ENCODE results near the gene TTC9. TPM values are rescaled to one million over a fixed set of nuclear protein-coding genes. Genes with fewer than 3 reads are reported as not detected.

Gene TTC9
- polyA plus RNA-seq, 3 donors = 3.8 to 4.3 (median 3.9) TPM

DNA sequence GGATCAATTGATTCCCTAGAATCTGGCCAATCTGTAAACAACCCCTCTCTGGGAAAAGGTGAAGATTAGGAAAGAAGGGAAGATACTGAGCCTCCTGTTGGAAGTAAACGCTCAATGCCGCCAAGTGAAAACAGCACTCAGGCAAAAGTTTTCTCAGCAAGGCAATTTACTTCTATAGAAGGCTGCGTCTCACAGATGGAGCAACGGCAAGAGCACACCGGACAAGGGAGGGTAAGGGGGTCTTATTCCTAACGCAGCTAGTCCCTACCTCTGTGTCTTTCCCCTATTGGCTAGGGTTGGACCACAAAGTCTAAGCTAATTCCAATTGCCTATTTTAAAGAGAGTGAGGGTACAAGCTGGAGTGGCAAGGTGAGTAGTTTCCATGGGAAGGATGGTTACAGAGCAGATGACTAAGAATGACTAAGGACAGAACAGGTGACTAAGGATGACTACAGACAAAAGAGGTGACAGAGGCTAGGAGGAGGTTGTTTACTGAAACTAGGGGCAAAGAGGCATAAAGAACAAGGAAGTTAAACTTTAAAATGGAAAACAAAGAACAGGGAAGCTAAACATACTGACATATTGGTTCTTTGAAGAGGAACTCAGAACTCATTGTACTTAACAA is 5.6 kb upstream of the TTC9 start:
- DNase-seq (ENCODE audit: extremely low read depth in 1 of 11, low read depth in 9 of 11, low spot score in 4 of 11) = no peak

DNA sequence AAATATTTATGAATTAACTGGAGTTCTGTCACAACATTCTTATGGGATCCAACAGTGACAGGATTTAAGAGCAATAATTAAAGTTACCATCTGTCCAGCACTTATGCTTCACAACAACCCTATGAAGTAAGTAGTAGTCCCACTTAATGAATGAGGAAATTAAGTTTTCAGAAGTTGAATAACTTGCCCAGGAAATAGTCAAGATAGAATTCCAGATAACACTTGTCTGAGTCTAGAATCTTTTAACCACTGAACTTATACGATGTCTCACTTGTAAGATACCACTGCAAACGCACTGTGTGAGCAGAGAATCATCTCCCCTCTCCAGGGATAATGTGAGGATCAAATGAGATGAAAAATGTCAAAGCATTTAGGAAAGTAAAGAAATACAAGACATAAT is 3.3 kb upstream of the TTC9 start:
- no peak for DNase-seq (ENCODE audit: extremely low read depth in 1 of 11, low read depth in 9 of 11, low spot score in 4 of 11)

DNA sequence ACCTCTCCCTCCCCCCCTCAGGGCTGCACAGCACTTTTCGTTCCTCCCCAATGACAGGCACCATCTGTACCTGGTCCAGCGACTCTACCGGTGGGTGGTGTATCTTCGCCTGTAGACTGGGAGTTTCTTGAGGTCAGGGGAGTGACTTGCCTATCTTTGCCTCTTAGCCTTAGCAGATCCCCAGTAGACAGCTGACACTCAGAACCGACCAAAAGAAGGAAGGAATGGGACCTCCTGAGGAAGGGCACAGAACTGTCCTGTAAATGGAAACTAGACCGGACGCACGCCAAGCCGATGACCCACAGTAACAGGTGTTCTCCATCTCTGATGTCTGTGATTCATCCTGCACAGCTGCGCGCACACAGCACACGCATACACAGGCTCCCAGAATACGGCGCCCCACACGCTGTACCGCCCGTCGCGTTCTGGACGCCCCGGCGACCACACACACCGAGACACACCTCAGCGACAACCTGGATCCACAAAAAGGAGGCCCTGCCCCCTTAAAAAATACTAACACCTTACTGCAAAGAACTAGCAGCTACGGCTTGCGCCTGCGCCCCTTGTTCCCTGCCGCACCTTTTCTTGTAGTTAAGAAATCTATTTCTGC is 673 bp upstream of the TTC9 start:
- peak in 2 of 11 donors; percentile 8 to 26 for DNase-seq (ENCODE audit: extremely low read depth in 1 of 11, low read depth in 9 of 11, low spot score in 4 of 11)

DNA sequence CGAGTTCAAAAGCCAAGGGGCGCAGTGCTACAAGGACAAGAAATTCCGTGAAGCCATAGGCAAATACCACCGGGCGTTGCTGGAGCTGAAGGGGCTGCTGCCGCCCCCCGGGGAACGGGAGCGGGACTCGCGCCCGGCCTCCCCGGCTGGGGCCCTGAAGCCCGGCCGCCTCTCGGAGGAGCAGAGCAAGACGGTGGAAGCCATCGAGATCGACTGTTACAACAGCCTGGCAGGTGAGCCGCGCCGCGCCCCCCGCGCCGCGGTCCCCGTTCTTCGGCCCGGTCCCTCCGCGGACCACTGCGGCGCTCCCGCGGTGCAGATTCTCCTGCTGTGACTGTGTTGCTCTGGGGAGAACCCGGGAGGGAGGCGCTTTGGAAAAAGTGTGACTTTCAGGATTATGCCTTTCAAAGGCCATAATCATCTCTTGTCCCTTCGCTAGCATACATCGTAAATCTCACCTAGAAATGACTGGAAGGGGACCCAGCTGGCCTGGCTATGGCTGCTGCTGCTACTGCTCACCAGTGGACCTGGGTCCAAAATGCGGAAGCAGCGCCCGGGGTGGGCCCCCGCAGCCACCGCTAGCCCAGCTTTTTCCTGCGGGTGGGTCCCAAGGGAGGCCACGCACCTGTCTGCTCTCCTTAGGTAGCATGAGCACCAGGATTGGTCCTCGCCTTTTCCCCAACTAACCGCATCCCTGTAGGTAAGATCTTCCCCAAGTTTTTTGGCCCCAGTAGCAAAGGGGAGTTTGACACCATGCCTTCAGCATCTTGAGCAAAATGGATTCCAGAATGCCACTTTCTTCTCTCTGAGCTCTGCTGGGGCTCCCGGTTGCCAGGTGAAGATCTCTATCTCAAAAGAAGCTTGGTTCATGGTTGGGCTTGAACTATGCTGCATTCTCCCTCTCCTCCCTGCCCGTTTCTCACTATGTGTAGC is 853 bp downstream of the TTC9 start:
- peak in 1 of 11 donors; percentile 5 for DNase-seq (ENCODE audit: extremely low read depth in 1 of 11, low read depth in 9 of 11, low spot score in 4 of 11)

DNA sequence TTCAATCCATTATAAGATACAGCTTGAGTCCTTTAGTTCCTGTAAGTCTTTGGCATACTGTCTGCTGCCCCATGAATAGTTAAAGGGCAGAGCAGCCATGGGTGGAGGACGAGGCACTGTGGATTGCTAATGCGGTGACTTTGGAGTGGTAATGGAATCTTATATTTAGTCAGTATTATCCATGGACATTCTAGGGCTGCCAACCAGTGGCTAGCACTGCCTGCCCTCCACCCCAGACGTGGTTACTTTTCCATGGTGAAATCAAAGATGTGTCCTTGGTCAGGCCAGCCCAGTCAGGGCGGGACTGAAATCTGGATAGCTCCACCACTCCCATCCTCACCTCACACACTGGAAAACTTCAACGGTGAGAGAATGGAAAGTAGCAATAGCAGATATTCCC is 2.3 kb downstream of the TTC9 start:
- no peak for DNase-seq (ENCODE audit: extremely low read depth in 1 of 11, low read depth in 9 of 11, low spot score in 4 of 11)

DNA sequence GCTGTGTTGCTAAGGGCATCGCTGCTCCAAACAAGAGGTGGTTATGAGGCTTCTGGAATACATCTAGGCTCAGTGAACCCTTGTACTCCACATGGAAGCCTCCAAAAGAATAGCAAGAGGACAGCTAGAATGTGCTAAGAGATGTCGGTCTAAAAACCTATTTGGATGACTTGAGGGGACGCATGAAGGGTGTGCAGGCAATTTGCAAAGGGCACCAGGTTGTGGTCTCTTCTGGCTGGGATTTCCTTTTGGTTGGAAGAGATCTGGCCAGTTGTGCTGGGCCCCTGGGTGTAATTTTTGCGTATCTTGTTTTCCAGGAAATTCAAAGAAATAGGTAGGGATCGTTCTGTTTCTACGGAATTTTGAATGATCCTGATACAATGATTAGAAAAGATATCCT is 4.2 kb downstream of the TTC9 start:
- DNase-seq (ENCODE audit: extremely low read depth in 1 of 11, low read depth in 9 of 11, low spot score in 4 of 11) = no peak

DNA sequence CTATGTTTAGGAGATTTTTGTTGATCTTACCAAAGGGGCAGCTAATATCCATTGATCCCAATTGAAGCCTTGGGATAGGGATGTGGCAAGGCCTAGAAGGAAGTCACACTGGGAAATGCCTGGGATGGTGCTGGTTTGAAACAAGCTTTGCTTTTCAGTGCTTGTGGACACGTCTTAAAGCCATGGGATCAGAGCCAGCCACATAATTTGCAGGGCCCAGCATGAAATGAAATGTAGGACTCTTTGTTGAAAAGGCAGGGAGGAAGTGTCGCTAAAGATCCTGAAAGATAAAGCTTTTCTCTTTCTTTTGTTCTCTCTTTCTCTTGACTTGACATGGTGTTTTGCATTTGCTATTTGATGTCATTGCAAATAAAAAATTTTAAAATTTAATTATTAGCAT is 5.0 kb downstream of the TTC9 start:
- no peak for DNase-seq (ENCODE audit: extremely low read depth in 1 of 11, low read depth in 9 of 11, low spot score in 4 of 11)

DNA sequence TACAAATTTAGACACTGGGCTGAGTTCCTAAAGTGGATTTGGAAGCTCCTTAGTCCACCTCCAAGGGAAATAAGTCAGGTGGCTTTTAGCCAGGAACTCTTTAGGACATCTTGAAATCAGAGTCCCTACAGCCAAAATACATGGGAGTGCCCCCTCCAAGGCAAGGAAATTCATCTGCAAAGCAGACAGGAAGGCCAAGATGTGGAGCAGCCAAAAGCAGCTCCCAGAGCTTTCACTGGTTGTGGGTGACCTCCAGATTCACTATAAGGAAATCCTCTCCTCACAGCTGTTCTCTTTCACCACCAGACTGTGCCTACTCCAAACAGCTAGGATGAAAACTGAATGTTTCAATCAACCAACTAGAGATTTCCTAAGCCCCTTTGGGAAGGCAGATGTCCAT is 6.6 kb downstream of the TTC9 start:
- DNase-seq (ENCODE audit: extremely low read depth in 1 of 11, low read depth in 9 of 11, low spot score in 4 of 11) = no peak

DNA sequence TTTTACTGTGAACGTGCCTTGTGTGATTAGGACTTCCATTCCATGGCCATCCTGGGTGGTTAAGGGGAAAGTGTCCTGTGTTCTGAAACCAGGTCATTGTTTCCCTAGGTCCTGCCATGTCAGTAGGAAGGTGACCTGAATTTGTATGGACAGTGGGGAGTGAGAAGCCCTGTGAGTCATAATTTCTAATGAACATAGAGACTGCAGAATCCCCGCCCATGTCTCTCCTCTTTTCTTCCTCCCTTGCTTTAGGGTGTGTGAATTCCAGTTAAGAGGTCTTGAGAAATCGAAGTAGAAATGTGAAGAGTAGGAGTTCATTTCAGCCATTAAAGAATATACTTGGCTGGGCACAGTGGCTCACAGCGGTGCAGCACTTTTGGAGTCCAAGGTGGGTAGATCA is 8.1 kb downstream of the TTC9 start:
- no peak for DNase-seq (ENCODE audit: extremely low read depth in 1 of 11, low read depth in 9 of 11, low spot score in 4 of 11)

DNA sequence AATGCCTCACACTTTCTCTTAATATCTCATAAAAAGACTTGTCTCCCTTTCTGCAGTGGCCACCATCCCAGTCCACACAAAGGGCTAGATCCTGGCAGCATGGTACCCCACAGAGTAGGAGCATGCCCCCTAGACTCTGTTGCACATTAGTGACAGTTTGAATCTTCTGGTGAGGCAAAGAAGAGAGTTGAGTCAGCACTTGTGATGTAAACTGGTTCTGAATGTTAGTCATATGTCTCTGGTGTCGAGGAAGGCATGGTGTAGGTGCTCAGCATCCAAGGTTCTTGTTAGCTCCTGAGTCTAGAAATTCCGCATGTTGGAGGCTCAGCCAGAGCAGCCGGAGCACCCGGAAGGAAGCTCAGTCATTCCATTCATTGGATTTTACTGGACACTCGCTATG is 9.8 kb downstream of the TTC9 start:
- DNase-seq (ENCODE audit: extremely low read depth in 1 of 11, low read depth in 9 of 11, low spot score in 4 of 11) = no peak

DNA sequence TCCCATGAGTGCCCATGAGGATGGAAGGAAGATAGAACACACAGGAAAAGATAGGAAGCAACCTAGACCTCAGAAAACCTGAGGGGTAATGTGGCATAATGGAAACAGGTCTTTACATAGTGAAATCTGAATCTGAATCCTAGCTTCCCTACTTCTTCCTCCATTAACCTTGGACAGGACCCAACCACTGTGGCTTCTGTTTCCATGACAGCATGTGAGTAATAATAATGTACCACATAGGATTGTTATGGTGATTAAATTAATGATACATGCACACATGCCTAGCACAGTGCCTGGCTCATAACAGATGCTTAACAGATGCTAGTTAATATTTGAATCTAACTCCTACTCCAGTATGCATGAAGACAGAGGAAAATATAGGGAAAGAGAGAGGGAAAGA is 11.2 kb downstream of the TTC9 start:
- DNase-seq (ENCODE audit: extremely low read depth in 1 of 11, low read depth in 9 of 11, low spot score in 4 of 11) = no peak

DNA sequence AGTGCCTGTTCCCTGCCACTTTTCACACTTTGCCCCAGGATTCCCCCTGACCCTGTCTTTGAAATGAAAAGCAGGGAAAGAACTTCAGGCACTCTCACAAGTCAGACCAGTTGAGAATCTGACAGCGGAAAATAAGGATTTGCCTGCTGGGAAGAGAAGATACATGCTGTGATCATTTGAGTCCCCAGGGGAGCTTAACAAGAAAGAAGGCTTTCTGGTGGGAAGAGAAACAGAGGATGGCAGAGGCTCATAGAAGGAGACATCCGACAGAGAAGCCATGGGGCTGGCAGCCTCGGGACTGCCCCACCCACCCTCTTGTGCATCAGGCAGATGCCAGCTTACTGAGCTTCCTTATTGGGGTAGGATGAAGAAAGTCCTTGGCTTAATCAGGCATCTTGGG is 11.9 kb downstream of the TTC9 start:
- DNase-seq (ENCODE audit: extremely low read depth in 1 of 11, low read depth in 9 of 11, low spot score in 4 of 11) = no peak

DNA sequence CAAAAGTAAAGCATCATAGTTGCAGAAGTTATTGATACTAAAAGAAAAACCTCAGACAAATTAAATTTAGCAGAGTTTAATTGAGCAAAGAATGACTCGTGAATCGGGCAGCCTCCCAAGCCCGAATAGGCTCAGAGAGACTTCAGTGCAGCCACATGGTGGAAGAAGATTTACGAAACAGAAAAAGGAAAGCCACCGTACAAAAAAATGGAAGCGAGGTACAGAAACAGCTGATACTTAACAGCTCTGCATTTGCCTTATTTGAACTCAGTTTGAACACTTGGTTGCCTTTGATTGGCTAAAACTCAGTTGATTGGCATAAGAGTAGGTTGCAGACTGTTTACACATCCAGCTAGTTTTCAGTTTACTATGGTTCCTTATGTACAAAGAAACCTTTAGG is 12.9 kb downstream of the TTC9 start:
- no peak for DNase-seq (ENCODE audit: extremely low read depth in 1 of 11, low read depth in 9 of 11, low spot score in 4 of 11)

DNA sequence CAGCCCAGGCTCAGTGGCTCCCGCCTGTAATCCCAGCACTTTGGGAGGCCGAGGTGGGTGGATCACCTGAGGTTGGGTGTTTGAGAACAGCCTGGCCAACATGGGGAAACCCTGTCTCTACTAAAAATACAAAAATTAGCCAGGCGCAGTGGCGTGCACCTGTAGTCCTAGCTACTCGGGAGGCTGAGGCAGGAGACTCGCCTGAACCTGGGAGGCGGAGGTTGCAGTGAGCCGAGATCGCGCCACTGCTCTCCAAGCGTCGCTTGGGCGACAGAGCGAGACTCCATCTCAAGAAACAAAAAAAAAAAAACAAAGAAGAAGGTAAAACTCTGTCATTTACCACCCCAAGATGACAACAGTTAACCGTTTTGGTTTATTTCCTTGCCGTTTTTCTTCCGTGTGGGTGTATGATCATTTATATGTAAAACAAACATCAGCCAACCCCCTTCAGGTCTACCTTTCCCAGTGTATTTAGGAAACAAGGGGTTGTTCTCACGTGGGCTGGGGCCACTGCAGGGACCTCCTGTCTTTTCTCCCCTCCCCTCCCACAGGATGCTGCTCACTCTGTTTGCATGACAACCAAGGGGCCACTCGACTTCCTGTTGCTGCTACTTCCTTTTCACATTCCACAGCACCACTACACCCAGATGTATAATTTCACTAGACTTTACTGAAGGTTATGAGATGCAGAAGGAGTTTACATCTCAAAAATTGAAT is 13.6 kb downstream of the TTC9 start:
- peak in 2 of 11 donors; percentile 16 to 48 for DNase-seq (ENCODE audit: extremely low read depth in 1 of 11, low read depth in 9 of 11, low spot score in 4 of 11)

DNA sequence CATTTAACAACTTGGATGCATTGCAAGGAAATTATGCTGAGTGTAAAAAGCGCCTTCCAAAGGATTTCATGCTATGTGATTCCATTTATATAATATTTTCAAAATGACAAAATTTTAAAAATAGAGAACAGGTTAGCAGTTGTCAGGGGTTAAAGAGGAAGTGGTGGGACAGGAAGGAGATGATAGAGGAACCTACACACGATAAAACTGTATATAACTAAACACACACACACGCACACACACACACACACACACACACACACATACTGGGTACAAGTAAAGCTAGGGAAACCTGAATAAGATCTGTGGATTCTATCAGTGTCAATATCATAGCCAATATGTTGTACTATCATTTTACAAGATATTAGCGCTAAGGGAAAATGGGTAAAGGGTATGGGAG is 17.2 kb downstream of the TTC9 start:
- no peak for DNase-seq (ENCODE audit: extremely low read depth in 1 of 11, low read depth in 9 of 11, low spot score in 4 of 11)

DNA sequence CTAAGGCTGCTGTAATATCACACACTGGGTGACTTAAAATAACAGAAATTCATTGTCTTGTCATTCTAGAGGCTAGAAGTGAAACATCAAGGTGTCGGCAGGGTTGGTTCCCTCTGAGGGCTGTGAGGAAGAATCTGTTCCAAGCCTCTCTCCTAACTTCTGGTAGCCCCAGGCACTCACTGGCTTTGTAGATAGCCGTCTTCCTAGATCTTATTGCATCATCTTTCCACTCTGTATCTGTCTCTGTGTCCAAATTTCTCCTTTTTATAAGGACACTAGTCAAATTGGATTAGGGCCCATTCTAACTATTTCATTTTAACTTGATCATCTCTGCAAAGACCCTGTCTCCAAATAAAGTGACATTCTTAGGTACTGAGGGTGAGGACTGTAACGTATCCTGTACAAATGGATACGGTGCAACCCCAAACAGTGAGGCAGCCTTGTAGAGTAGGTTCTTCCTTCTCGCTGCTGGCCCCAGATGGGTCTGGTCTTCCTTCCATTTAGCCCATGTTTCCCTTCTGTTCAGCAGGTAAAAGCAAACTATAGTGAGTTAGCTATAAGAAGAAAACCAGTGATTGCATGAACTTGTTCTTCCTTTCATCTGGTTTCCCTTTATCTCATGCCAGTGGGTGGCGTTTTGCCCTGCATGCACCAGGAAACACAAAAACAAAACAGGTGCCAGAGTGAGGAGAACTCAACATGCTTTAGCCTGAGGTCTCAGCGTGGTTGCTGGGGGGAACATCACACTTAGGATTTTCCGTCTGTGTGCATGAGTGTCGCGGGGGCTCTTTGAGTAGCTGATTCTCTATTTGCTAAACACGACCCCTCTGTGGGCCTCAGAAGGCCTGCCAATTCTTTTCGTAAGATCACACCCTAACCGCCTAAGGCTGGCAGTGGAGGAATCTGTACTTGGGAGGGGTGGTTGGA is 19.5 kb downstream of the TTC9 start:
- DNase-seq (ENCODE audit: extremely low read depth in 1 of 11, low read depth in 9 of 11, low spot score in 4 of 11) = no peak

DNA sequence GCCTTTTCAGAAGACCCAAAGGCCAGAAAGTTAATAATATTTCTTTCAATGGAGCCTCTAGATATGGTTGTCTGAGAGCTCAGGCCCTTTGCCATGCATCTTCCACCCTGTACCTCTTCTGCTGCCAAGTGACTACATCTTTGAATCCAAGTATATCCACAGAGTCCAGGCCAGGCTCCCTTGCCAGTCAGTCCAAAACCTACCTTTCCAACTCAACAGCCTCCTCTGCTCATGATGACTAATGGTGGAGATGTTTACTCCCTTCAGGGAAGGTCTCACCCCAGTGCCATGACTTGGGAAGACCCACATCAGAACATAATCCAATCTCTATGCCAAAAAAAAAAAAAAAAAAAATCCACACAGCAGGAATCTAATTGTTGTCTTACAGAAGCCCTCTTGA is 20.4 kb downstream of the TTC9 start:
- no peak for DNase-seq (ENCODE audit: extremely low read depth in 1 of 11, low read depth in 9 of 11, low spot score in 4 of 11)

DNA sequence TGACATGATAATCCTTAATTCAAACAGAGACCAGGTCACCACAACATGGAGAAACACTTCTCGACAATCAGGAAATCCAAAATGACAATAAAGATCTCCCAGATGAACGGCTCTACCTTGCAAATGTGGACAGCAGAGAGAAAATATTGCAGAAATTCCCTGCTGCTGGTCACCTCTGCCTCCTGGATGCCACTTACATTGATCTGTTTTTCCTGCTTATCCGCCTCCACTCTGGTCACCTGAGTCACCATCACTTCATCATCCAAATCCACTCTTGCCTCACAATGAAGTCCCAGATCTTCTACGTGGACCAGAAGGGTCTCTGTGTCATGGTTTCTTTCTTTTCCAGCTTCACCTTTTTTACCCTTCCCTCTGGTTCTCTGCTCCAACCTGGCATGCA is 21.1 kb downstream of the TTC9 start:
- no peak for DNase-seq (ENCODE audit: extremely low read depth in 1 of 11, low read depth in 9 of 11, low spot score in 4 of 11)

DNA sequence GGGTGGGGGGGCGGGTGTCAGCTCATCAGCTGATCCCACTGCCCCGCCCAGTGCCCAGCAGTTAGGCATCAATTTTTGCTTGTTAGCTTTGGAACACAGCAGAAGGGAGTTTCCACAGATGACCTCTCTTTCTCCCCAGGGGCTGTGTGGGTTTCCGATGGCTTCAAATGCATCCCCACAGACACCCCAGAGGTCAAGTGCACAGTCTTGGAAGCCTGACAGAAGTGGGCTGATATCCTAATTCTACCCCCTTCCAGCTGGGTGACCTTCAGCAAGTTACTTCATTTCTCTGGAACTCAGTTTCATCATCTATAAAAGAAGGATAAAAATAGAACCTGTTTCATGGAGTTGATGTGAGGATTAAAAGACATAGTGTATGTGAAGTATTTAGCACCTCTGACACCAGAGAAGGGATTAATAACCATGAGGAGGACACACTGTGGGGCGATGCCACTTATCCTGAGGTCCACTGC is 22.0 kb downstream of the TTC9 start:
- DNase-seq (ENCODE audit: extremely low read depth in 1 of 11, low read depth in 9 of 11, low spot score in 4 of 11) = no peak

All from renal cortex interstitium (tissue), 11 donors.